ENCODE data around the gene POLR1A.

POLR1A gene

DNA sequence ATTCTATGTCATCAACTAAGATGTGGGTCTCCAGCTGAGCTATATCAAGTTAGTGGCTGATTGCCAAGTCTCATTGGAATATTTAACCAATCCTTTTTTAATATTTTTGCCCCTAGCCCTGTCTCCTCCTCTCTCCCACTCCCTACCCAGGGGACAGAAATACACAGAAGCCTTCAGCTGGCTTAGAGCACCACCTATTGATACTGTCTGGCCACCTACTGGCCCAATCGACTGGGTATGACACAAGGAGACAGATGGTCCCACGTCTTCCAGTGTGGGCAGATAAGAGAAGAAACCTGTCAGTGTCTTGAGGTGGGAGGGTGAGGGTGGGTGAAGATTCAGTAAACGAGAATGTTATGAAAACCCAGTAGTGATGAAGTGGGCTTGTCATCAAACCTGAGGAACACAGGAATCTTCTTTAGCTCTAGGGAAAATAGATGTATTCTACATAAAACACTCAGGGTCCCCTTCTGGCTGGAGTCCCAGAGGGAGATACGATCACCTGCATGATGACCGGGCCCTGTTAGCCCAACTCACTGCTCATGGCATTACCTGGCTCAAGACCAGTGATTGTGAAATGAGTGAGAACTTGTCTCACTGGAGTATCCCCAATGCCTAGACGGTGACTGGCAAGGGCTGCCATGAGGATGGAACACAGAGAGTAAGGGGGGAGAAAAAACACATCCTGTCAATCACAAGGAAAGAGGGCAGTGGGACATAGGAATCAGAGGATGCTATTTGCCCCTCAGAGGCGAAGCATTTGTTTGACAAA lies 26.7 kb downstream of the POLR1A start:
- peaks cover 46% of the 10 kb centered on the region for H3K36me3 Mint-ChIP-seq (ENCODE audit: low read depth)
- H3K27ac Mint-ChIP-seq: peak overlapping the region; percentile 66
- no peak for DNase-seq (ENCODE audit: low spot score)
- no peaks in the 10 kb centered on the region for H3K9me3 Mint-ChIP-seq
- H3K4me3 Mint-ChIP-seq: no peak overlapping the region
- peaks cover 36% of the 10 kb centered on the region for H3K4me1 Mint-ChIP-seq (ENCODE audit: low read depth)
- H3K27me3 Mint-ChIP-seq (ENCODE audit: low read depth): no peaks in the 10 kb centered on the region

DNA sequence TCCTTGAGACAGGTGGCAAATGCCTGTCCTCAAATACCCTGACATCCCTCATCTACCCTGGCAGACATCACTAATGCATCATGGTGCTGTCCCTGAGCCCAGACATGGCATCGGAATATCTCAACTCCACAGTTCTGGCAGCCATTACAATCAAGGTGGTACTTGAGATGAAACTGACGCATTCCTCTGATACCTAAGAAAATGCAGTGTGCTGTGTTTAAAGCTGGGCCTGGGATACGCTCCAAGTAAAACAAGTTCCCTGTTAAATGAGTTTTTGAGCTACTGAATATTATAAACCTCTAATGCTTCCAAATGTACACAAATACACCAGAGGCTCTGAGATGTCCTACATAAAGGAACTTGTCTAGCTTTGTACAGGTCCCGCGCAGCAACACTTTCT lies 29.8 kb downstream of the POLR1A start:
- H3K4me3 Mint-ChIP-seq: no peak overlapping the region
- H3K4me1 Mint-ChIP-seq (ENCODE audit: low read depth): peaks cover 36% of the 10 kb centered on the region
- H3K27me3 Mint-ChIP-seq (ENCODE audit: low read depth): no peaks in the 10 kb centered on the region
- no peaks in the 10 kb centered on the region for H3K9me3 Mint-ChIP-seq
- no peak for DNase-seq (ENCODE audit: low spot score)
- H3K36me3 Mint-ChIP-seq (ENCODE audit: low read depth): peaks cover 60% of the 10 kb centered on the region
- H3K27ac Mint-ChIP-seq: no peak overlapping the region

DNA sequence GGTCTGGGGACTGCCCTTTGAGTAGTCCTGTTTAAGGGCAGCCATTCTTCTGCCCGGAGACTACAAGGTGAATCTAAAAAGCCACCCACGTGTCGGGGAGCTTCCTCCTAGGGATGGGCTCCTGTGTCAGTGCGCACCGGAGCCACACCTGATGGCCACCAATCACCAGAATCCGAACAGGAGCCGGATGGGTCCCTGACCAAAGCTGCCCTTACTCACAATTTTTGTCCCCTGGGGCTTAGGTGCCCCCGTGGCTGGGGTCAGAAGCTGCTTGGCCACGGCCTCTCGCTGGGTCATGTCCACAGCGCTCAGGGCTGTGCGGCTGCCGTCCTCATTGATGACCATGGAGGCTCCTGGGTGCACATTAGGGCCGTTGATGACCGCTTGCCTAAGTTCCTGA lies 30.9 kb downstream of the POLR1A start:
- Mint-ChIP-seq H3K4me3 (no peak overlapping the region), H3K9me3 (no peaks in the 10 kb centered on the region), H3K4me1 (ENCODE audit: low read depth) (peaks cover 25% of the 10 kb centered on the region), H3K36me3 (ENCODE audit: low read depth) (peaks cover 60% of the 10 kb centered on the region), H3K27ac (no peak overlapping the region), H3K27me3 (ENCODE audit: low read depth) (no peaks in the 10 kb centered on the region)
- no peak for DNase-seq (ENCODE audit: low spot score)

DNA sequence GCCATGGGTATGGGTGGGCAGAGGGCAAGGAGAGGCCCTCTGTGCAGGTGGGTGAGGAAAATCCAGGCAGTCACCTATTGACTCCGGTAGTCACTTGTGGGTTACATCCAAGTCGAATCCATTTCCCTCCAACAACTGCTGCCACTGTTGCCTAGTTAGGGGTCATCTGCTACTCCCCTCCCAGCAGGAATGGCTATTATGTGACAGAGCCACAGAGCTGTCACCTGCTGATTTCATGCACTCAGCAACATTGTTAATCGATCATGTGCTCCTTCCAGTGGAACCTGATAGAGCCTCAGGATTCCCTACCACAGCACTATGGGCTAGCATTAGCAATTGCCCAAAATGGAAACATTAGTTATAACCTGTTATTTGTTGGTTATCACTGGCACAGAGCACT lies 31.4 kb downstream of the POLR1A start:
- no peaks in the 10 kb centered on the region for H3K27me3 Mint-ChIP-seq (ENCODE audit: low read depth)
- no peak overlapping the region for H3K27ac Mint-ChIP-seq
- peaks cover 62% of the 10 kb centered on the region for H3K36me3 Mint-ChIP-seq (ENCODE audit: low read depth)
- peaks cover 22% of the 10 kb centered on the region for H3K4me1 Mint-ChIP-seq (ENCODE audit: low read depth)
- no peak for DNase-seq (ENCODE audit: low spot score)
- no peak overlapping the region for H3K4me3 Mint-ChIP-seq
- no peaks in the 10 kb centered on the region for H3K9me3 Mint-ChIP-seq

DNA sequence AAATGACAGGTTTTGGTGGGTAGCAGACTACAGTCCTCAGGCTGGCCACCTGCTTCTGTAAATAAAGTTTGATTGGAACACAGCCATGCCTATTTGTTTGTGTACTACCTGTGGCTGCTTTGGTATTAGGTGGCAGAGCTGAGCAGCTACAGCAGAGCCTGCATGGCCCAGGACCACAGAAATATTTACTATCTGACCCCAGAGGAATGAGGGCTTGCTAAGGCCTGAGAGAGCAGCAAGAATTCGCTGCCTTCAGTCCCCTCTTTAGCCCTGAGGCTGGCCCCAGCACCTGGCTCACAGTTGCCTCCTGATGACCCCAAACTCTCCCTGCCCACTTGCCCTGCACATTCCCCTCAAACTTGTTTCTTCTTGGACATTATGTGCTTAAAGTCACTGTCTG lies 32.5 kb downstream of the POLR1A start:
- no peaks in the 10 kb centered on the region for H3K9me3 Mint-ChIP-seq
- H3K4me3 Mint-ChIP-seq: no peak overlapping the region
- peaks cover 57% of the 10 kb centered on the region for H3K36me3 Mint-ChIP-seq (ENCODE audit: low read depth)
- no peak overlapping the region for H3K27ac Mint-ChIP-seq
- no peak for DNase-seq (ENCODE audit: low spot score)
- peaks cover 16% of the 10 kb centered on the region for H3K4me1 Mint-ChIP-seq (ENCODE audit: low read depth)
- no peaks in the 10 kb centered on the region for H3K27me3 Mint-ChIP-seq (ENCODE audit: low read depth)

DNA sequence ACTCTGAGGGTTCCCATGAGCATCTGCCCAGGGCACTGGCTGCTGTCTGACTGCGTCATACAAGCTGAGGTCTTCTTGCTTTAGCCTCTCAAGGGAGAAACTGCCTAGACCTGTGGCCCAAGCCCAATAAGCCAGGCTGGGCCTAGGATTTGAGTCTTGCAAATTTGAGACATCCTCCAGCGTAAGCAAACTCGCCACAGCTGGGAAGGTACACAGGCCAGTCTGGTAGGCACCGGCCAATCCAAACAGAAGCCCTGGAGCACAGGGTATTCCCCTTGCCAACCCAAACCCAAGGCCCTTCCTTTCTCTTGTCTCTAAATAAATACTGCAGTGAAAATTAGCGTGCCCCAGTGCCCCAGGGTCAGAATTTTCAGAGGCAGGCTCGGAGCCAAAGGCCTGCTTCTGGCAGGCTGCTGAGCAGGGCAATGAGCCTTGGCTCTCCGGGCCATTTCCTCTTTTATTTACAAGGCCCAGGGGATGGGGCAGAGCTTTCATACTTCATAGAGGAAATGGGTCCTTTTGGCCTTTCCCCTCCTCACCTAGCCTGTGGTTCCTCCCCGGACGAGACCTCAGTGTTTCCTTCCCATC lies 33.3 kb downstream of the POLR1A start:
- Mint-ChIP-seq H3K27me3 (ENCODE audit: low read depth) (no peaks in the 10 kb centered on the region), H3K27ac (peak overlapping the region; percentile 28), H3K36me3 (ENCODE audit: low read depth) (peaks cover 54% of the 10 kb centered on the region)

DNA sequence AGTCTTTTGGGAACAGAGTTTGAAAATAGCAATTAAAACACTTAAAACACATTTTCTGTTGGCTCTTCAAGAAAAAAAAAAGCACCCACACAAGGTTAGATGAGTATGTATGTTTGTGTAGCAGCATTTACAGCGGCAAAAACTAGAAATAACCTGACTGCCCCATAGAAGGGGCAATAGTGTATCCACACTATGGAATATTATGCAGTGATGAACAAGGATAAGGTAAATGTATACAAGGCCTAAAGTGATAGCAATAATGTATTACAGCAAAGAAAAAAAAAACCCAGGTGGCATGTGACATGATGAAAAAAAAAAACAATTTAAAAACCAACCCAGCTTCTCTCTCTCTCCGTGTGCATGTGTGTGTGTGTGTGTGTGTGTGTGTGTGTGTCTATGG lies 34.8 kb downstream of the POLR1A start:
- Mint-ChIP-seq H3K27me3 (ENCODE audit: low read depth) (no peaks in the 10 kb centered on the region), H3K4me3 (no peak overlapping the region), H3K36me3 (ENCODE audit: low read depth) (peaks cover 49% of the 10 kb centered on the region), H3K27ac (no peak overlapping the region), H3K9me3 (no peaks in the 10 kb centered on the region), H3K4me1 (ENCODE audit: low read depth) (peaks cover 11% of the 10 kb centered on the region)
- DNase-seq (ENCODE audit: low spot score): no peak

More for the DNA sequence above, 33.3 kb downstream of the POLR1A start:
- peaks cover 12% of the 10 kb centered on the region for H3K4me1 Mint-ChIP-seq (ENCODE audit: low read depth)
- H3K4me3 Mint-ChIP-seq: no peak overlapping the region
- no peaks in the 10 kb centered on the region for H3K9me3 Mint-ChIP-seq
- DNase-seq (ENCODE audit: low spot score): no peak

DNA sequence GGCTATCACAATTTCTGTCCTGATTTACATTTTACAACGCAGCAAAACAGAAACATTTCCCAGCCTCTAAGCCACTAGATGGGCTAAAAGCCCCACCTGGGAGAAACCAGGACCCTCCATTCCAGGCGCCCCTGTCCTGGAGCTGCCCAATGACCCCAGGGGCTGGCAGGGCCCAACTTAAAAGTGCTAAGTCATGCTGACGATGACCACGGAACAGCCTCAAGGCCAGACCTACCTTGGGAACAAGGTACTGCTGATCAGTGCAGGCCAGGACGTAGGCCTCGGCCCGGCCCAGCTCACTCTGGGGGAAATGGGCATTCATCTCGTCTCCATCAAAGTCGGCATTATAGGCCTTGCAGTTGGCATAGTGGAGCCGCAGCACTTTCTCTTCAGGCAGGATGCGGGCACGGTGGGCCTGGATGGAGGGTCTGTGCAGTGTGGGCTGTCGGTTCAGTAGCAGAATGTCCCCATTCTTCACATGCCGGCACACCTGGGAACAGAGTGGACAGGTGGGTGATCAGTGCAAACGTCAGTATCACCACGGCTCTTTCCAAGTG lies 35.8 kb downstream of the POLR1A start:
- Mint-ChIP-seq H3K36me3 (ENCODE audit: low read depth) (peaks cover 57% of the 10 kb centered on the region), H3K4me3 (no peak overlapping the region), H3K27ac (no peak overlapping the region), H3K27me3 (ENCODE audit: low read depth) (no peaks in the 10 kb centered on the region), H3K4me1 (ENCODE audit: low read depth) (peaks cover 11% of the 10 kb centered on the region), H3K9me3 (no peaks in the 10 kb centered on the region)
- DNase-seq (ENCODE audit: low spot score): no peak

DNA sequence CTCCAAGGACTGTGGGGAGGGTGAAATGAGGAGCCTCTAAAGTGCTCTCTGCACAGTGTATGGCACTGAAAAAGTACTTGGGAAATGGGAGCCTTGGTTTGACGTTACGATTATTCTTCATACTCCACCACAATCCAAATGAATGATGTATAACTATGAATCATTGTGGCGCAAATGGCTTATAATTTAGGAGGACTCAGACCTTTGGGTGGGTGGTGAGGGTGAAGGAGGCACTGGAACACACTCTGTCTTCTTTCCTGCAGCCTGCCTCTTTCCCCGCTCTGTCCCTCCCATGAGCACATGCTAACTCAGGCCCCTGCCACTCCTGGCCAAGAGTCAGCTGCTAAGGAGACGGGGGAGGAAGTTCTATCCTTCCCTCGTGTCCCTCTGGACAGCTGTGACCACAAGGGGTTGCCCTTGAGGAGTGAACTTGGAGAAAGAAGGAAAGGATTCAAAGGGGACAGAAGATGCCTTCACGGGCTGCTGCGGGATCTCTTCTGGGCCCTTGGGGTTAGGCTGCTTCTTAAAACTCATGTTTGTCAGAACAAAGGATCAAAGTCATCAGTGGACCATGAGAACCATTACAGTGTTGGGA lies 36.5 kb downstream of the POLR1A start:
- no peaks in the 10 kb centered on the region for H3K9me3 Mint-ChIP-seq

DNA sequence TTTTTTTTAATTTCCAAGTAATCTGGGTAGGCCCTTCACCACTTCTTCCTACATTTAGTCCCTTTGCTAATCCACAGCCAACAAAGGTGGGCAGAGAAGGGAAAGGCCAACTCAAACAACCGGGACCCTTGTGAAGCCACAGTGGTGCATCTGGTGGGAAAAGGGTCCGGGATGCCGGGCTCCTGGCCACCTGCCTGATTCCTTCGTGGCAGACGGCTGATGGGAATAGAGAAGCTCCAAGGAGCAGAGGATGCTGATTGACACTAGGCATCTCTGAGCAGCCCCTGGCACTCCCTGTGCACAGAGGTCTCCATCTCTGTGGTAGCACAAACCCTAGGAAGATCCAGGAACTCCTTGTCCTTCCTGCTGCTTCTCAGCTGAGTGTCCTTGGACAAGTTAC lies 37.0 kb downstream of the POLR1A start:
- Mint-ChIP-seq H3K9me3 (no peaks in the 10 kb centered on the region), H3K4me1 (ENCODE audit: low read depth) (peaks cover 13% of the 10 kb centered on the region), H3K4me3 (no peak overlapping the region), H3K27ac (no peak overlapping the region), H3K36me3 (ENCODE audit: low read depth) (peaks cover 68% of the 10 kb centered on the region), H3K27me3 (ENCODE audit: low read depth) (no peaks in the 10 kb centered on the region)
- DNase-seq (ENCODE audit: low spot score): no peak

More for the DNA sequence above, 36.5 kb downstream of the POLR1A start:
- Mint-ChIP-seq H3K4me1 (ENCODE audit: low read depth) (peaks cover 13% of the 10 kb centered on the region), H3K27me3 (ENCODE audit: low read depth) (no peaks in the 10 kb centered on the region), H3K27ac (no peak overlapping the region), H3K4me3 (no peak overlapping the region), H3K36me3 (ENCODE audit: low read depth) (peaks cover 64% of the 10 kb centered on the region)
- no peak for DNase-seq (ENCODE audit: low spot score)

DNA sequence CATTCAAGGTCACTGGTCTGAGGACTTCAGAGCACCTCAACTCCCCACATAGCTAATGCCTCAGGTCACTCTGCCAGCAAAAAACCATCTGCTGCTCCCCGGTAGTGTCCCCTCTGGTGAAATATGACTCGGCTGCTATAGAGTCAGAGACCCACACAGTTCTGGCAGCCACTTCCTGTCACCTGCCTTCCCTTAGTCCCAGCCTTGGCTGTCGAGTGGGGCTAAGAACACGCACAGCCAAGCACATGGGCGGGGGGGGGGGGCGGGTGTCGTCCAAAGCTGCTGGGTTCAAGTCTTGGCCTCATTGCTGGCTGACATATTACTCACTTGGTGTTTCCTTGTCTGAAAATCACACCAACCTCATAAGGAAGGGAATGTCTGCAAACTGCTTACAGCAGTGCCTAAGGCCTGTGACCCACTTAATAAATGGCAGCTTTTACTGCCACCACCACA lies 37.5 kb downstream of the POLR1A start:
- Mint-ChIP-seq H3K4me3 (no peak overlapping the region), H3K36me3 (ENCODE audit: low read depth) (peaks cover 68% of the 10 kb centered on the region), H3K27ac (peak overlapping the region; percentile 56), H3K27me3 (ENCODE audit: low read depth) (no peaks in the 10 kb centered on the region), H3K9me3 (no peaks in the 10 kb centered on the region), H3K4me1 (ENCODE audit: low read depth) (peaks cover 13% of the 10 kb centered on the region)
- peak; percentile 47 for DNase-seq (ENCODE audit: low spot score)

DNA sequence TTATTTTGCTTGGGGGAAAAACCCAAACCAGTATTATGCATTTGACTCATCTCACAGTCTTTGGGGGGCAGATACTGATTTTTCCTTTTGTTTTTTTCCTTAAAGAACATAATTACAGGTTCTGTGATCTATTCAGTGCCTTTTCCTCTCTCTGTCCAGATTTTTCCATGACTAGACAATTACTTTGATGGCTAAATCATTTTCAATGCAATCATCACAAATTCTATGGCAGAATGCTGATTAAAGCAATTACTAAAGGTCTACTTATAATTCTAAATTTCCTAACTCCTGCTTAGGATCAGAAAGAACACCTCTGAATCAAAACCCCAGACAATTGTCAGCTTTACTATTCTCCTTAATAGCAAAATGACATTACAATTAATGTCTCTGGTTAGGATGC lies 38.8 kb downstream of the POLR1A start:
- H3K27me3 Mint-ChIP-seq (ENCODE audit: low read depth): no peaks in the 10 kb centered on the region
- no peak for DNase-seq (ENCODE audit: low spot score)
- peaks cover 4% of the 10 kb centered on the region for H3K9me3 Mint-ChIP-seq
- no peak overlapping the region for H3K4me3 Mint-ChIP-seq
- H3K27ac Mint-ChIP-seq: no peak overlapping the region
- H3K4me1 Mint-ChIP-seq (ENCODE audit: low read depth): peaks cover 11% of the 10 kb centered on the region
- H3K36me3 Mint-ChIP-seq (ENCODE audit: low read depth): peaks cover 73% of the 10 kb centered on the region

DNA sequence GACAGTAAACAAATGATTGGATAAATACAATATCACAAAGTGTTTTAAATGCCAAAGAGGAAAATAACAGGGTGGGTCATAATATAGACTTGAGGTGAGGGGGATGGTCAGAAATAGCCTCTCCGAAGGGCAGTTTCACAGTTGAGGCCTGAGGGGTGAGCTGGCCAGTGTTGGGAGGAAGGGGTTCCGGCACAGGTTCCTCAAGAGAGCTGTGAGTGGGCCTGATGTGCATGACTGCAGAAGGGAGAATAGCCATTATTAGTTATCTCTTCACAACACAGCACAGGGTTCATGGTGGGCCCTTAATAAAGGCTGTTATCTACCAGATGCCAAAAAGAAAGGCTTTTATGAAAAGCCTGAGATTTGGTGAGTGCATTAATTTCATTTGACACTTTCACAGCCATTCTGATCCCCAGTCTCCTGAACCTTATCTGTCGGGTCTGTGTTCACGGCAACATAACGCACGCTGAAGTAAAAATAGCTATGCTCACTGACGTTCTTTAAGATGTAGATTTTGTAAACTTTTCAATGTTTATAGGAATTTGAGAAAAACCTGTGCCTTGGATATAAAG lies 39.6 kb downstream of the POLR1A start:
- Mint-ChIP-seq H3K27me3 (ENCODE audit: low read depth) (no peaks in the 10 kb centered on the region), H3K4me1 (ENCODE audit: low read depth) (peaks cover 11% of the 10 kb centered on the region), H3K9me3 (peaks cover 4% of the 10 kb centered on the region), H3K36me3 (ENCODE audit: low read depth) (peaks cover 73% of the 10 kb centered on the region), H3K27ac (no peak overlapping the region), H3K4me3 (no peak overlapping the region)
- no peak for DNase-seq (ENCODE audit: low spot score)

DNA sequence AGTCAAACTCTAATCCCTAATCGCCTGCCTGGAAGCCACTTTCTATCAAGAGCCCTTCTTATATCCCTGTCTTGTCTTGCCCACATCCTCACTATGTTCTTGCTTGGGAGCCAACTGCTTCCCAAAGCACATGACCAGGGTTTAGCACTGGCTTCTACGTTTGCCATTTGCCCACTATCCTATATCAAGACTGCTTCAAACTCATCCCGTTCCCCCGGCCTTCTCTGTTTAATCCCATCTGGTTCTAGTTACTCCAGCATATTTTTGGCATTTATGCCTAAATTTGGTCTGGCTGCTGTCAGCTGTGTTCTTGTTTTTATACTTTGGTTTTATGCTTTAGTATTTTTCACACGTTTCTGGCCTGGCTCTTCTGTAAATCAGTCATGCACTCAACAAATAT lies 40.2 kb downstream of the POLR1A start:
- H3K36me3 Mint-ChIP-seq (ENCODE audit: low read depth): peaks cover 73% of the 10 kb centered on the region
- DNase-seq (ENCODE audit: low spot score): no peak
- peaks cover 11% of the 10 kb centered on the region for H3K4me1 Mint-ChIP-seq (ENCODE audit: low read depth)
- no peaks in the 10 kb centered on the region for H3K27me3 Mint-ChIP-seq (ENCODE audit: low read depth)
- H3K4me3 Mint-ChIP-seq: no peak overlapping the region
- no peak overlapping the region for H3K27ac Mint-ChIP-seq
- H3K9me3 Mint-ChIP-seq: peaks cover 4% of the 10 kb centered on the region
